ENCODE data around the gene ZNF592. TPM values are rescaled to one million over a fixed set of nuclear protein-coding genes. Genes with fewer than 3 reads are reported as not detected.
A peak's percentile ranks its signal among the peaks of the same experiment; 100 is the strongest.

ZNF592 gene
- total and polyA plus RNA-seq, 2 experiments from 2014 or later, result 8.1 to 19.2 TPM

DNA sequence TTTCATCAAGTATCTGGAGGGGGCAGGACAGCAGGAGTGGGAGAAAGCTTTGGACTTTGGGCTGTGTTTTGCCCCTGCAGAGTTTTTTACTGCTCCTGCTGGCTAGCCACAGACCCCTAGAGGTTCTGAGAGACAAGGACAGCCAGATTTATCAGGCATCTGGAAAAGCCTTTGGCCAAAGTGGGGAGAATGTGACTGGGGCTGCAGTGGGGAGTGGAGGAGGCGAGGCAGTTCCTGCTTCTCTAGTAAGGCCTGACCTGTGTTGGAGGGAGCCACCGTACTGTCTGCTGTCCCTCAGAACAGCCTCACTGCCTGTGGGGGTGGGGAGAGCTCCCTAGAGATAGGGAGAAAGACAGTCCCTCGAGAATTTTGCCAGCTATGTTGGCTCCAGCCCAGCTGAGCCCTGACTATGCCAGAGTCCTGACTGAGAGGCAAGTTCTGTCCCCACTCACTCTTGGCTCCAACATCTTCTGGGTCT, 70.9 kb downstream of the ZNF592 start:
- DNase-seq (ENCODE audit: low read depth in 1 of 2, low spot score in 1 of 2), result peak; percentile 42 to 44
- peak; percentile 23 for TF ChIP-seq CTCF (IDR thresholded peaks at IDR 0.05; ENCODE audit: low read depth, low read length)
- H3K4me3 ChIP-seq, result peak overlapping the region; percentile 47
- peaks cover 45% of the 10 kb centered on the region for H3K4me1 ChIP-seq (ENCODE audit: low read depth)
- peak overlapping the region; percentile 100 for H3K27ac ChIP-seq
- no peaks in the 10 kb centered on the region for H3K36me3 ChIP-seq
- no peaks in the 10 kb centered on the region for H3K27me3 ChIP-seq
- H3K9me3 ChIP-seq (ENCODE audit: low read depth), result no peaks in the 10 kb centered on the region

- peaks cover 41% of the 10 kb centered on the region for H3K4me1 ChIP-seq (ENCODE audit: low read depth)
- no peak for DNase-seq (ENCODE audit: low read depth in 1 of 2, low spot score in 1 of 2)
- peak overlapping the region; percentile 100 for H3K27ac ChIP-seq
- no peak for TF ChIP-seq CTCF (IDR thresholded peaks at IDR 0.05; ENCODE audit: low read depth, low read length)
- H3K36me3 ChIP-seq, result no peaks in the 10 kb centered on the region
- H3K27me3 ChIP-seq, result no peaks in the 10 kb centered on the region
- H3K4me3 ChIP-seq, result peak overlapping the region; percentile 47
- H3K9me3 ChIP-seq (ENCODE audit: low read depth), result no peaks in the 10 kb centered on the region
These were observed 71.4 kb downstream of the ZNF592 start for GRCh38 chr15:84819791-84820190.

DNA sequence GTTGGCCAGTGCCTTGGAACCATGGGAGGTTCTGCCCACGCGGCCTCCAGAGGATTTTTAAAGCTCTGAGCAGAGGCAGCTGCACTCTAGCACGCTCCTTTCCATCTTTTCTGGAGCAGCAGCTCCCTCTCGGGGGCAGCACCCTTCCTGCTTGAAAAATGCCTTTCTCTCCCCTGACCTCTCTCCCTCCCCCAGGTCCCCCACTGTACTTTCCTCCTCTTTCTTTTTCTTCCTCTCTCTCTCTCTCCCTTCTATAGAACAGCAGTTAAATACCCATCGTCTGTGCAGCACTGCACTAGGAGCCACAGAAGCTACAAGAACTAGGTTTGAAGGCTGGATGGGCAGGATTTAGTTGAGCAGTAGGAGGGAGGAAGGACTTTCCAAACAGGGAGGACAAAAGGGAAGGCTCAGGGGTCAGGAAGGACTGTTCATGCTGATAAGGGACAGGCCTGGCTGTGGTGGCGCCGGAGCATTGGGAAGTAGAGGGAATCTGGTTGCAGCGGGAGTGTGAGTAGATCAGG, 73.2 kb downstream of the ZNF592 start:
- Histone ChIP-seq H3K4me1 (ENCODE audit: low read depth) (peaks cover 37% of the 10 kb centered on the region), H3K27ac (no peak overlapping the region), H3K27me3 (no peaks in the 10 kb centered on the region), H3K4me3 (no peak overlapping the region), H3K36me3 (peaks cover 4% of the 10 kb centered on the region), H3K9me3 (ENCODE audit: low read depth) (no peaks in the 10 kb centered on the region)
- DNase-seq (ENCODE audit: low read depth in 1 of 2, low spot score in 1 of 2), result peak in 1 of 2 donors; percentile 69
- TF ChIP-seq CTCF (IDR thresholded peaks at IDR 0.05; ENCODE audit: low read depth, low read length), result peak; percentile 43

GRCh38 chr15:84822653-84823281, 74.4 kb downstream of the ZNF592 start:
- H3K4me3 ChIP-seq, result no peak overlapping the region
- no peak overlapping the region for H3K27ac ChIP-seq
- H3K9me3 ChIP-seq (ENCODE audit: low read depth), result no peaks in the 10 kb centered on the region
- H3K36me3 ChIP-seq, result peaks cover 4% of the 10 kb centered on the region
- DNase-seq (ENCODE audit: low read depth in 1 of 2, low spot score in 1 of 2), result no peak
- no peak for TF ChIP-seq CTCF (IDR thresholded peaks at IDR 0.05; ENCODE audit: low read depth, low read length)
- no peaks in the 10 kb centered on the region for H3K27me3 ChIP-seq
- H3K4me1 ChIP-seq (ENCODE audit: low read depth), result peaks cover 33% of the 10 kb centered on the region

- no peaks in the 10 kb centered on the region for H3K27me3 ChIP-seq
- H3K27ac ChIP-seq, result no peak overlapping the region
- DNase-seq (ENCODE audit: low read depth in 1 of 2, low spot score in 1 of 2), result no peak
- no peak for TF ChIP-seq CTCF (IDR thresholded peaks at IDR 0.05; ENCODE audit: low read depth, low read length)
- H3K4me3 ChIP-seq, result no peak overlapping the region
- H3K9me3 ChIP-seq (ENCODE audit: low read depth), result no peaks in the 10 kb centered on the region
- peaks cover 8% of the 10 kb centered on the region for H3K36me3 ChIP-seq
- H3K4me1 ChIP-seq (ENCODE audit: low read depth), result peaks cover 33% of the 10 kb centered on the region
These were observed 75.0 kb downstream of the ZNF592 start for GRCh38 chr15:84823282-84823878.
